Mucosa of descending colon (tissue), 3 donors: ENCODE measurements around the gene PALM2AKAP2. TPM values are rescaled to one million over a fixed set of nuclear protein-coding genes. Genes with fewer than 3 reads are reported as not detected.

Experiments
- ATAC-seq: fragments of 200-7000 bp; cut with Tn5 transposase; one replicate; pipeline ENCODE4 v1.9.1; 2020; ENCODE audit warnings: mild to moderate bottlenecking, moderate library complexity
- DNase-seq, 3 donors: peaks; one replicate each; pipeline ENCODE4 v3.0.0-alpha.2; 2020
- H3K36me3 ChIP-seq: fragments of 200-600 bp; one replicate; pipeline ENCODE4 v1.8.0; 2021; ENCODE audit warnings: low read depth, mild to moderate bottlenecking
- H3K4me1 ChIP-seq: fragments of 200-600 bp; one replicate; pipeline ENCODE4 v1.8.0; 2021; ENCODE audit warnings: low read depth, mild to moderate bottlenecking
- H3K4me3 ChIP-seq: fragments of 200-600 bp; one replicate; pipeline ENCODE4 v1.8.0; 2021; ENCODE audit warnings: mild to moderate bottlenecking
- H3K9me3 ChIP-seq: fragments of 200-600 bp; one replicate; pipeline ENCODE4 v1.8.0; 2021; ENCODE audit warnings: mild to moderate bottlenecking
- intact Hi-C, 2 donors: fragments of 100-400 bp; cut with DNase I in 1 of 2; cut with micrococcal nuclease in 1 of 2; formaldehyde crosslinking; loops; one replicate each; pipeline versions ENCODE4 v1.11.0 to v1.11.1; 2022; cut with DNase I, micrococcal nuclease
- total RNA-seq, 3 donors: library from RNA; stranded (reverse); fragmentation: NEBNext Ultra II Directional in 2 of 3; extraction: Animal tissue kit (Norgen Biotek cat#: 25700) in 2 of 3; gene quantifications; one replicate each; pipeline versions ENCODE4 v1.2.1 to v1.2.4, GENCODE V29; 2021 to 2023
- TF ChIP-seq, protein P1 (sequence below): fragments of 200-600 bp; IDR thresholded peaks from one replicate; pipeline ENCODE4 v1.8.0; 2022; ENCODE audit warnings: antibody characterized with exemption, mild to moderate bottlenecking
- donor health status: DM: no; HTN: no; CAD: no; lungs with moderate emphysema.
- donor health status: DM: no; HTN: no; CAD: no.
- donor health status: DM: no; HTN: yes; CAD: no.

Gene PALM2AKAP2
- total RNA-seq, 3 donors from 2014 or later, result 0.69 to 5.3 (median 2.0) TPM

GRCh38 chr9:109751253-109751652 is 28.7 kb upstream of the PALM2AKAP2 start:
- Histone ChIP-seq H3K36me3 (no peaks in the 10 kb centered on the region), H3K4me3 (no peak overlapping the region), H3K9me3 (no peaks in the 10 kb centered on the region), H3K4me1 (no peaks in the 10 kb centered on the region)
- intact Hi-C loops, result no loop called here
- DNase-seq (no peak), ATAC-seq (no peak)
- TF ChIP-seq, protein P1, sequence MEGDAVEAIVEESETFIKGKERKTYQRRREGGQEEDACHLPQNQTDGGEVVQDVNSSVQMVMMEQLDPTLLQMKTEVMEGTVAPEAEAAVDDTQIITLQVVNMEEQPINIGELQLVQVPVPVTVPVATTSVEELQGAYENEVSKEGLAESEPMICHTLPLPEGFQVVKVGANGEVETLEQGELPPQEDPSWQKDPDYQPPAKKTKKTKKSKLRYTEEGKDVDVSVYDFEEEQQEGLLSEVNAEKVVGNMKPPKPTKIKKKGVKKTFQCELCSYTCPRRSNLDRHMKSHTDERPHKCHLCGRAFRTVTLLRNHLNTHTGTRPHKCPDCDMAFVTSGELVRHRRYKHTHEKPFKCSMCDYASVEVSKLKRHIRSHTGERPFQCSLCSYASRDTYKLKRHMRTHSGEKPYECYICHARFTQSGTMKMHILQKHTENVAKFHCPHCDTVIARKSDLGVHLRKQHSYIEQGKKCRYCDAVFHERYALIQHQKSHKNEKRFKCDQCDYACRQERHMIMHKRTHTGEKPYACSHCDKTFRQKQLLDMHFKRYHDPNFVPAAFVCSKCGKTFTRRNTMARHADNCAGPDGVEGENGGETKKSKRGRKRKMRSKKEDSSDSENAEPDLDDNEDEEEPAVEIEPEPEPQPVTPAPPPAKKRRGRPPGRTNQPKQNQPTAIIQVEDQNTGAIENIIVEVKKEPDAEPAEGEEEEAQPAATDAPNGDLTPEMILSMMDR, result no peak

DNA sequence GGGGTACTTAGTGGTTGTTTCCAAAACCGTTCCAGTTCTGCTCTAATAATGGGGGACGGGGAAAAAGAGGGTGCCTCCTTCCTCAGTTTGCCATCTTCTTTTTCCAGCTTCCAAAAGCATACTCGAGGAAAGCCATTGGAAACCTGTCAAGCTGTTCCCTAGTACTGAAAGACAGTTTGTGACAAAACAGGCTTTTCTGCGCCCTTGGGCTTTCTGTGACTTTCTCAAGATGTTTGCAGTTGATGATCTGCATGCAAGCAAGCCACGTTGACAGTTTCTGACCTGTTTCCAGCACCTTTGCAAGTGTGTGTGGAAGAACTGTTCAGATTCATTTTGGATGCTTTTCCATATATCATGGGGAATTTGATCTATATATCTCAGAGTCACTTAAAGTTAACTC is 26.7 kb upstream of the PALM2AKAP2 start:
- TF ChIP-seq, protein P1, result no peak
- Histone ChIP-seq H3K4me3 (no peak overlapping the region), H3K4me1 (no peaks in the 10 kb centered on the region), H3K36me3 (no peaks in the 10 kb centered on the region), H3K9me3 (no peaks in the 10 kb centered on the region)
- intact Hi-C loops, result no loop called here
- DNase-seq (no peak), ATAC-seq (no peak)

GRCh38 chr9:109755040-109755439 is 25.0 kb upstream of the PALM2AKAP2 start:
- TF ChIP-seq, protein P1, result no peak
- Histone ChIP-seq H3K36me3 (no peaks in the 10 kb centered on the region), H3K4me3 (no peak overlapping the region), H3K4me1 (no peaks in the 10 kb centered on the region), H3K9me3 (no peaks in the 10 kb centered on the region)
- no peak for DNase-seq
- no peak for ATAC-seq
- intact Hi-C loops, result no loop called here

GRCh38 chr9:109759589-109759988 is 20.4 kb upstream of the PALM2AKAP2 start:
- DNase-seq, result peak in 1 of 3 donors; percentile 6
- ATAC-seq, result peak; percentile 62
- Histone ChIP-seq H3K36me3 (no peaks in the 10 kb centered on the region), H3K4me1 (no peaks in the 10 kb centered on the region), H3K9me3 (no peaks in the 10 kb centered on the region), H3K4me3 (no peak overlapping the region)
- intact Hi-C loops, result no loop called here
- TF ChIP-seq, protein P1, result no peak

GRCh38 chr9:109765278-109765677 is 14.7 kb upstream of the PALM2AKAP2 start:
- TF ChIP-seq, protein P1, result no peak
- DNase-seq, result no peak
- intact Hi-C loops, result no loop called here
- H3K9me3 ChIP-seq, result no peaks in the 10 kb centered on the region
- no peaks in the 10 kb centered on the region for H3K36me3 ChIP-seq
- no peaks in the 10 kb centered on the region for H3K4me1 ChIP-seq
- ATAC-seq, result no peak
- no peak overlapping the region for H3K4me3 ChIP-seq

GRCh38 chr9:109765830-109766229 is 14.2 kb upstream of the PALM2AKAP2 start:
- TF ChIP-seq, protein P1, result no peak
- intact Hi-C loops, result no loop called here
- DNase-seq (no peak), ATAC-seq (no peak)
- Histone ChIP-seq H3K36me3 (no peaks in the 10 kb centered on the region), H3K4me3 (no peak overlapping the region), H3K9me3 (no peaks in the 10 kb centered on the region), H3K4me1 (no peaks in the 10 kb centered on the region)
